OCI-M1 (cell line): Measurements from ENCODE around the gene RSF1.
"Not testable (repeated sequence)": the region's sequence is repeated elsewhere in the genome, so short reads cannot be mapped to it uniquely, and the experiment has no call there.

ENCODE experiments used
- DNase-seq: peaks from one replicate; lab custom pipeline; 2025; lab: John Stamatoyannopoulos, UW

Gene RSF1

GRCh38 chr11:77687088-77687487, 133.4 kb downstream of the RSF1 start:
- no peak for DNase-seq

GRCh38 chr11:77677138-77677537, 143.4 kb downstream of the RSF1 start:
- DNase-seq, result no peak

GRCh38 chr11:77672264-77672663, 148.3 kb downstream of the RSF1 start:
- no peak for DNase-seq

- no peak for DNase-seq
Measured at GRCh38 chr11:77669848-77670511, 150.5 kb downstream of the RSF1 start.

GRCh38 chr11:77668760-77669159, 151.8 kb downstream of the RSF1 start:
- DNase-seq, result no peak

- DNase-seq, result no peak
Measured at GRCh38 chr11:77665240-77665965, 155.1 kb downstream of the RSF1 start.

- no peak for DNase-seq
Measured at GRCh38 chr11:77661670-77662069, 158.9 kb downstream of the RSF1 start.

- no peak for DNase-seq
Measured at GRCh38 chr11:77660947-77661346, 159.6 kb downstream of the RSF1 start.

GRCh38 chr11:77658213-77659013, 162.1 kb downstream of the RSF1 start:
- DNase-seq, result peak; percentile 86

GRCh38 chr11:77656362-77656761, 164.2 kb downstream of the RSF1 start:
- no peak for DNase-seq

GRCh38 chr11:77654770-77655434, 165.6 kb downstream of the RSF1 start:
- DNase-seq, result peak; percentile 80

- DNase-seq, result no peak
Measured at GRCh38 chr11:77650123-77650522, 170.4 kb downstream of the RSF1 start.

- no peak for DNase-seq
Measured at GRCh38 chr11:77647654-77648305, 172.7 kb downstream of the RSF1 start.

- DNase-seq, result no peak
Measured at GRCh38 chr11:77644887-77645286, 175.6 kb downstream of the RSF1 start.

- peak; percentile 92 for DNase-seq
Measured at GRCh38 chr11:77642228-77642627, 178.3 kb downstream of the RSF1 start.

- DNase-seq, result peak; percentile 100
Measured at GRCh38 chr11:77637345-77638165, 183.0 kb downstream of the RSF1 start, which contains the start of gene CLNS1A. Gene CLNS1A (minus strand): TSS chr11:77637794. CDS start chr11:77637714, 80 bp downstream.

- peak; percentile 84 for DNase-seq
Measured at GRCh38 chr11:77636731-77637344, 183.7 kb downstream of the RSF1 start.

- DNase-seq, result not testable (repeated sequence)
Measured at GRCh38 chr11:77633926-77634325, 186.6 kb downstream of the RSF1 start.

GRCh38 chr11:77630157-77630710, 190.3 kb downstream of the RSF1 start:
- DNase-seq, result no peak
